Activated CD8-positive, alpha-beta memory T cell treated with anti-CD3 and anti-CD28 coated beads for 48 hours (primary cell): ENCODE measurements around the gene DLX3.
"Not testable (repeated sequence)": the region's sequence is repeated elsewhere in the genome, so short reads cannot be mapped to it uniquely, and the experiment has no call there.

ENCODE experiments used
- DNase-seq, 3 experiments: peaks; one replicate each; pipeline ENCODE4 v3.0.0-alpha.2; 2020; ENCODE audit warnings: low read depth in 2 of 3, low spot score in 2 of 3

The DLX3 gene

GRCh38 chr17:49995055-49995738, at the start of gene DLX3:
Gene DLX3, minus strand, starts transcription at chr17:49995224. Its CDS starts 226 bp downstream, at chr17:49994998.
- no peak for DNase-seq

- no peak for DNase-seq
Observed at GRCh38 chr17:50044483-50044882, 49.5 kb upstream of the DLX3 start.

DNA sequence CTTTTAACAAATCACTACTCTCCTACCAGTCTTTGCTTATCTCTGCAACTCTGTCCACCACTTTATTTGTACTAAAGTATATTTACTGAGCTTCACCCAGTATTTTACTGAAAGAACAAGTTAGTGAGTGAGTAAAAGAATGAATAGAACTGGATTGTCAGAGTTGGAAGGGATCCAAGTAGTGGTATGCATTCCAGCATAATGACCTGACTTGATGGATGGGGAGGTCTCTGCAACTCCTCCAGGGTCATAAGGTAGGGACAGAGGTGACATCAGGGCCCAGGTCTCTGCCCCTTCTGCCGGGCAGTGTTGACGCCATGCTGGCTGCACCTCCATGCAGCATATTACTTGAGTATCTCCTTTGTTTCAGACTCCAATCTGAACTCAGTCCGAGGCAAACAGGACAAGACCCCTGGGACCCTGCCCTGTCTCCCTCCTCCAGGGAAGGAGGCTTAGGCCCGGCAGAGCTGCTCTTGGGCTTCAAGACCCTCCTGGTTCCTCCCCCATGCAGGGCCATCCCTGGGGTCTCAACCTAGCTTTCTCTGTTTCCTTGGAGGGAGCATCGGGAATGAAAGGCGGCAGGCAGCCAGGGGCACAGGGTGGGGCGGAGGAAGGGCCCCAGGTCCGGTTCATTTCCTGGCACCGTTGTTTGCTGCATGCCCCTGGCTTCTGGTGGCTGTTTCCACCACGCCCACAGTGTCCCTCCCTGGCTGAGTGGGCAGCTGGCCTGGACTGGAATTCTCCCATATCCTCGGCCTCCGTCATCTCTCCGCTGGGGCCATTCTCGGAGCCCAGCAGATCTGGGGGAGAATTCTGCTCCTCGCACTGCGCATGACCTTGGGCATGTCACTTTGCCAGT, 48.5 kb upstream of the DLX3 start:
- no peak for DNase-seq

DNA sequence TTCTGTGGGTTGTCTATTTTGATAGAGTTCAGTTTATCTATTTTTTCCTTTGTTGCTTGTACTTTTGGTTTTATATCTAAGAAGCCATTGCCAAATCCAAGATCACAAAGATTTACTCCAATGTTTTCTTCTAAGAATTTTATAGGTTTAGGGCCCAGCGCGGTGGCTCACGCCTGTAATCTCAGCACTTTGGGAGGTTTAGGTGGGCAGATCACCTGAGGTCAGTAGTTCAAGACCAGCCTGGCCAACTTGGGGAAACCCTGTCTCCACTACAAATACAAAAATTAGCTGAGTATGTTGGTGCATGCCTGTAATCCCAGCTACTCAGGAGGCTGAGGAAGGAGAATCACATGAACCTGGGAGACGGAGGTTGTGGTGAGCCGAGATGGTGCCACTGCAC, 47.2 kb upstream of the DLX3 start:
- no peak for DNase-seq

GRCh38 chr17:50040496-50040895, 45.5 kb upstream of the DLX3 start:
- not testable (repeated sequence) for DNase-seq

DNA sequence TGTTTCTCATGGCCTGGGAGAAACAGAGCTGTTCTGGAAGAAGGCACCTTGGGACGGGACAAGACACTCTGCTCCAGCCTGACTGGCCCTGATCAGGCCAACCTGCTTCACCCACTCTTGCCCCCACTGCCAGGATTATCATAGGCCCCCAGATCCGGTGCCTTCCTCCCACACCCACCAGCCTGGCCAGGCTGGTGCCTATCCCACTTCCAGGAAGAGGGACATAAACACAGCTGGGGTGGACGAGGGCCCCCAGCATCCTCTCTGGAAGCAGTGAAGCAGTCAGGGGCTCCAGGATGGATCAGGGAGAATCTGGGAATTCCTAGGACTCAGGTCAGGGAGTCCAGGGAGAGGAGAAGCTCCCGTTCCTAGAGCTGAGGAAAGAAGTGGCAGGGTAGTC, 44.0 kb upstream of the DLX3 start:
- DNase-seq, result no peak

DNA sequence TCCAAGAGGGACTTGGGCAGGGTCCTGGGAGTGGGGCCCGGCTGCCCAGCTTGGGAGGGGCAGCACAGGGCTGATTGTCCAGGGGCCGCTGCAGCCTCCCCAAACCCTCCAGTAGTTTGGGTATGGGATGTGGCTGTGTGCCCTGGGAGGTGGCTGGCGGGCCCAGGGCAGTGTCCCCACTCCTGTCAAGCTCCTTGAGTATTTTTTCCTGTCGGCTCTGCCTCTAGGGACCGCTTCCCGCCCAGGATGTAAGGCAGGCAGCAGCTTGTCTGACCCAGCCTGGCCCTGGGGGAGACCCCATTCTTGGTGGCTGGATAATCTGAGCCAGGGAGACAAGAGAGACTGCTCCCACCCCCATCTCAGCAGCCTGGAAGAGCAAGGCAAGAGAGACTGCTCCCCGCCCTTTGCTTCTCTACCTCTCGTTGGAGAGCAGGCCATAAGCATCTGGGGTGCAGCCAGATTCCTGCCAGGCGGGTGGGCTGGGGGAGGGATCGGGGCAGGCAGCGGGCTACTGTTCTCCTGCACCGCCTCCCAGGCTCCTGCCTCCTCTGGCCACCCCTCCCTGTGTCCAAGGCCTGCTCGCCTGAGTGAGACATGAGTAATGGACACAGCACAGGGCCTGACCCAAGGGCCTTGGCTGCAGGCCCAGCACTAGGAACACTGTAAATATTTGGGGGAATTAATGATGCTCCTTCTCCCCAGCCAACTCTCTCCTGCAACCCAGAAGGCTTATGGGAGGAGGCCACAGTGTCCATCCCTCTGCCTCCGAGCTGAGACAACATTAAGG, 42.5 kb upstream of the DLX3 start:
- no peak for DNase-seq

DNA sequence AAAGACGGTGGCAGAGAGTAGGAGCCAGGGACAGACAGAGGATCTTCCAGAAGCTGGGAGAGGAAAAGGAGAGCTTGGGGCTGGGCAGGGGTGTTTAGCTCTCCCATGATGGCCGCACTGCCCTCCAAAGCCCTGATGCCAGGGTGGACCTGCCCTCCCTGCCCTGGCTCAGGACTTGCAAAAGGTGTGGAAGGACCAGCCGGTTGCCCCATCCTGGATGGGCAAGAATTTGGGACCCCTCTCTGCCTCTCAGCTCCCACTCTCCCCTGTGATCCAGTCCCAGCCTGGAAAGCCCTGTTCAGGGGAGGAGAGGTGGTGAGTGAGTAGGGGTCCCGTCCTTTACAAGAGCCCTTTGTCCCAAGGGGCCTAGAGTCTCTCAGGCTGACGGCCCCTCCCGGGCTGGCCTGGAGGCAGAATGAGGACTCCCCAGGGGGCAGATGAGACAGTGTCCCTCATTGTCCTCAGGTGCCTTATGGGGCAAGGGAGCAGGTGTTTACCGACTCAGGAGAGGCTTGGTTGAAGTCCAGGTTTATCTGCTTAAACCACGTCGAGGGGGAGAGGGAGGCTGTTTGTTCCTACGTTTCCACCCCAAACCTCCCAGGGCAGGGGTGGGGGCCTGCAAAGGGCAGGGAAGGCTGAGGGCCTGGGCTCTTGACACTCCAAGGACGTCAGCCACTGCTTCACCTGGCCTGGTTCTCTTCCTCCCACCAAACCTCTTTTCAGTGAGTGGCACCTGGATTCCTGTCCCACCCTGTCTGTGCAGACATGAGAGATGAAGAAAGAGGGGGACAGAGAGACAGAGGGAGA, 41.6 kb upstream of the DLX3 start:
- DNase-seq, result no peak

- DNase-seq, result no peak
Observed at GRCh38 chr17:50035945-50036344, 40.9 kb upstream of the DLX3 start.

DNA sequence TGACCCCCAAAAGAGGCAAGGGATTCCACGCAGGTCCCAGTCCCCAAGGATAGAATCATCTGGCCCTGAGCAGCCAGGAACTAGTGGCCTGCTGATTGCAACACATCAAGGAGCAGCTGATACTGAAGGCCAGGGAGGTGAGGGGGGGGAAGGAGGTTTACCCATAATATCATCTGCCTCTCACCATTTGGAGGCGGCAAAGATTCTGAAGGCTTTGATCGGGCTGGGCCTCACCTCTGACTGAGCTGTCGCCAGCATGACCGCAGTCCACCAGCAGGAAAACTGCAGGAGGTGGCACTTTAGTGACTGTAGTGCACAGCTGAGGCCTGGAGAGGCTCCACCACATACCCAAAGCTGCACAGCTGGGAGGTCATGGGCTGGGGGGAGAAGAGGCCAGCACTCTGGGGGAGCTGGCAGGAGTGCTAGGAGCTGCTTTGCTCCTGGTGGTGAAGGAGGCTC, 40.4 kb upstream of the DLX3 start:
- no peak for DNase-seq

GRCh38 chr17:50034498-50035364, 39.7 kb upstream of the DLX3 start:
- DNase-seq, result no peak

- DNase-seq, result no peak
Observed at GRCh38 chr17:50033316-50033715, 38.3 kb upstream of the DLX3 start.

GRCh38 chr17:50029185-50029584, 34.2 kb upstream of the DLX3 start:
- no peak for DNase-seq

DNA sequence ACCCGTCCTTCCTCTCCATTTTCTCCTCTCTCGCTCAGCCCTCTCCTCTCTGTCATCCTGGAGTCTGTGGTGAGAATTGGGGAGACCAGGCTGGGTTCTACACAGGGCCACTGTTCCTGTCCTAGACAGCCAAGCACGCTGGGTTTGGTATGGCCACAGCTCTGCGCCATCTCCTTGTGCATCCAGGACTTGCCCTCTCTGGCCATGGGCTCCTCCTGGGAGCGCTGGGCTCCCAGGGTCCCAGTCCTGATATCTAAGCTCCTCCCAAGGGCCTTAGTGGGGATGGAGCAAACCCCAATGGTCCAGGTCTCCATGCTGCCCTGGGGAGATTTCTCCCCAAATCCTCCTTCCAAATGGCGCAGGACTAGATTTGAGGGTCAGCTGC, 33.7 kb upstream of the DLX3 start:
- no peak for DNase-seq

GRCh38 chr17:50027881-50028735, 33.1 kb upstream of the DLX3 start:
- DNase-seq, result no peak

DNA sequence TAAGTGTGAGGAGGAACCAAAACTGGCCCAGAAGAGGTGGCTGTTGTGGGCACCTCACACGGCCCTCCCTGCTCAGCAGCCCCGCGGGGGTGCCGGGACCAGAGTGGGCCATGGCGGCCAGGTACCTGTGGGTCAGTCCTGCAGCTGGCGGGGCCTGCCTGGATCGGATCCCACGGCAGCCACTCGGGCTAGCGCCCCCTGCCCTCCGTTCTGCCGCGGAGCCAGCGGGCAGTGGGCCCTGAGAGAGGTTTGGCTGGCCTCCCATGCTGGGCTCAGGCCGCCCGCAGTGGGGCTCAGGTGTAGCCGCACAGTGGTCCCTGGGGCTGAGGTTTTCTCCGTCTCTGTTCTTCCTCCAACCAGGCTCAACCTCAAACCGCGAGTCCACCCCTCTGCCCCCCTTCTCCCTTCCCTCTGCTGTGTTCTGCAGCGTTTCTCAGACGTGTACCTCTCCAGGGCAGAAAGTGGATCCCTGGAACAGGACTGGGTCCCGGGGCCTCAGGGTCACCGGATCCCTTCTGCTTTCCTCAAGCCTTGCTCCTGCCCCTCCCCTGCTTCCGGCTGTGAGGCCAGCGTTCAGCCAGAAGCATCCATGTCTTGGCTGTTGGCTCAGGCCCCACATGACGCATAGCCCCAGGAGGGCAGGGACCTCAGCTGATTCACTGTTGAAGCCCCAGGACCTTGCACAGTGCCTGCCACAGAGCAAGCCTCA, 32.3 kb upstream of the DLX3 start:
- no peak for DNase-seq

DNA sequence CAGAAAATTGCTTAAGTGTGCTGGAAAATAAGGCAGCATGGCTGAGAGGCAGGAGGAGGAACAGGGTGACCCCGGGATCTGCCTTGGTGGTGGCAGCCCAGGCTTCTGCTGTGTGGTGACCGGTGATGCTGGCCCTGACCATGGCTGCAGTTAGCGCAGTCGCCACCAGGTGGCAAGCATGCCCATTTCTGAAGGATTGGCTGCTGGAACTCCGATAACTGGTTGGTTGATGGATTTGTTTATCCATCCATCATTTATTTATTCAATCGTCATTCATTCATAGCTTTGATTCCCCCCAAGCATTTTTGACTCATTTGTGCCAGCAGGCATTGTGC, 31.8 kb upstream of the DLX3 start:
- DNase-seq, result peak; percentile 43 to 83 (median 77)

DNA sequence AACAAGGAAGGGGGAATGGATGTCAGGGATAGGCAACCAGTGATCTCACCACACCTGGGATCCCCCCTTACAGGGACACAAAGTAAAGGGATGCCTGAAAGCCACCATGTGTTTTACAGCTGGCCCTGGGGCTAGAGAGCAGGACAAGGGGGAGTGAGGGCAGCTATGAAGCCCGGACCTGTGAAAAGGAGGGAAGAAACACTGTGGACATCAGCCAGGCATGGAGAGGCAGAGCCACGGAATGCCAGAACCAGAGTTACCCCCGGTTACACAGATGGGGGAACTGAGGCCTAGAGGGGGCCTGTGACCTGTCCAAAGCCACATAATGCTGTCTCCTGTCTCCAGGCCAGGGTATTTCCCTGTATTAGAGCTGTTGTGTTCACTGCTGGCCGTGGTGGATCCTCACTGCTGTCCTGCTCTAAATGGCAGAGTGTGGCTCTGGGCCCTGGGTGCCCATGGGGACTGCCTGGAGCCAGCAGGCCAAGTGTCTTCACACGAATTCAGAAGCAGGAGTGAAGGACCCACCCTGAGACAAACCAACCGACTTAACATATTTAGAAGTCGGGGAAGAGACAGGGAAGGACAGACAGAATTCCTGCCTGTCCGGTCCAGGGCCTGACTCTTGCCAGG, 31.1 kb upstream of the DLX3 start:
- no peak for DNase-seq
